DND-41 (cell line): ENCODE measurements around the gene FRS2.

ENCODE experiments used
- ATAC-seq: fragments of 200-7000 bp; cut with Tn5 transposase; 3 replicates; pipeline ENCODE4 v1.9.1; 2021; ENCODE audit warnings: low read depth; ENCODE audit not compliant: insufficient read depth
- DNase-seq: peaks from one replicate; pipeline ENCODE4 v3.0.0-alpha.2; 2020
- H2AFZ ChIP-seq: 2 replicates; pipeline ENCODE4 v1.6.0; 2012; ENCODE audit warnings: low read depth, low read length
- H3K27ac ChIP-seq: 2 replicates; pipeline ENCODE4 v1.5.1; 2012; ENCODE audit warnings: low read length, inconsistent platforms
- H3K27me3 ChIP-seq: fragments of 200-600 bp; sonication (generic); 2 replicates; pipeline ENCODE4 v1.6.0; 2012; ENCODE audit warnings: low read length, mild to moderate bottlenecking, inconsistent platforms; ENCODE audit not compliant: insufficient read depth, poor library complexity
- H3K36me3 ChIP-seq: 2 replicates; pipeline ENCODE4 v1.5.1; 2012; ENCODE audit warnings: low read length, inconsistent platforms; ENCODE audit not compliant: insufficient read depth
- H3K4me1 ChIP-seq: 2 replicates; pipeline ENCODE4 v1.5.1; 2012; ENCODE audit warnings: mild to moderate bottlenecking, low read length; ENCODE audit not compliant: insufficient read depth
- H3K4me2 ChIP-seq: 2 replicates; pipeline ENCODE4 v1.6.0; 2012; ENCODE audit warnings: mild to moderate bottlenecking, moderate library complexity, low read length, inconsistent platforms; ENCODE audit not compliant: insufficient read depth
- H3K4me3 ChIP-seq, 2 experiments: fragments of 200-600 bp in 1 of 2; shearing (Covaris generic) in 1 of 2; 2 replicates each; pipeline ENCODE4 v1.5.1; 2012 to 2016; ENCODE audit warnings: inconsistent platforms in 2 of 2, low read length in 2 of 2, mild to moderate bottlenecking in 2 of 2, low read depth in 1 of 2, moderate library complexity in 1 of 2
- H3K79me2 ChIP-seq: 2 replicates; pipeline ENCODE4 v1.6.0; 2012; ENCODE audit warnings: low read length, inconsistent platforms; ENCODE audit not compliant: insufficient read depth
- H3K9ac ChIP-seq: 2 replicates; pipeline ENCODE4 v1.6.0; 2012; ENCODE audit warnings: low read depth, mild to moderate bottlenecking, inconsistent platforms, low read length, moderate library complexity
- H3K9me3 ChIP-seq: 2 replicates; pipeline ENCODE4 v1.5.1; 2012; ENCODE audit warnings: low read length, moderate library complexity, mild to moderate bottlenecking, inconsistent platforms; ENCODE audit not compliant: insufficient read depth, severe bottlenecking
- H4K20me1 ChIP-seq: 2 replicates; pipeline ENCODE4 v1.6.0; 2012; ENCODE audit warnings: low read length; ENCODE audit not compliant: insufficient read depth
- EZH2 ChIP-seq: IDR thresholded peaks from 3 replicates; pipeline ENCODE4 v1.6.1; 2012; ENCODE audit warnings: borderline replicate concordance, low read depth, mild to moderate bottlenecking, moderate library complexity, low read length, inconsistent platforms; ENCODE audit not compliant: severe bottlenecking
- TF ChIP-seq, protein P1 (sequence below): IDR thresholded peaks from 2 replicates; pipeline ENCODE4 v1.5.1; 2012; ENCODE audit warnings: borderline replicate concordance, low read length, moderate library complexity, mild to moderate bottlenecking; ENCODE audit not compliant: poor library complexity, severe bottlenecking; ENCODE audit errors: extremely low read depth

Gene FRS2

DNA sequence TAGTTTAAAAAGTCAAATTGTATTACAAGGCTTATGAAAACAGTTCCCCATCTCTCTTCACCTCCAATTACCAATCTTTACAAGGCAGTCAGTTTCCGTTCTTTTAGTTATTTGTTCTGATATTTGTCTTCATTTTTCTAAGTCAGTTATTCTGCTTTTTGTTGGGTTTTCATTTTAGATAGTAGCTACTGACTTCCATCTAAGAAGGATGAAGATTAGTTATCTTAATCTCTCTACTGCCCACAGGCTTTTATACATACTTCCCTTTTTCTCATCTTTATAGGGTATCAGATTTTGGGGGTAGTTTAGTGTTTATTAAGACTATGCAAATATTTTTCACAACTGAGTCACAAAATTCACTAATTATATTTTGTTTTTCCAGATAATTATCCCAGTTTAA lies 38.4 kb downstream of the FRS2 start:
- H3K4me2 ChIP-seq = no peak overlapping the region

DNA sequence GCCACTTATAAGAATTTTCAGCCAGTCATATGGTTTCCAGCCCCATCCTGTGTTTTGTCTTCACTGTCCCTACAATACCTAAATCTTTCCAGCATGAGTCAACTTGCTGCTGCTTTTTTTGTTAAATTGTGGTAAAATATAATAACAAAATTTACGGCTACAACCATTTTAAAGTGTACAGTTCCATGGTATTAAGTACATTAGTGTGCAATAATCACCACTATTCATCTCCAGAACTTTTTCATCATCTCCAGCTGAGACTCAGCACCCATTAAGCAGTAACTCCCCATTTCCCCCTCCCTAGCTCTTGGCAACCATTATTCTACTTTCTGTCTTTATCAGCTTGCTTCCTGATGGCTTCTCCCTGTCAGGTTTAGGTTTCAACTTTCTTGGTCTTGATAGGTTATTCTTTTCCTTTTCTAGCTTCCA lies 39.1 kb downstream of the FRS2 start:
- no peaks in the 10 kb centered on the region for H3K27me3 ChIP-seq
- no peak overlapping the region for H2AFZ ChIP-seq
- DNase-seq (no peak), ATAC-seq (no peak)
- H3K9ac ChIP-seq = no peak overlapping the region
- TF ChIP-seq, protein P1, sequence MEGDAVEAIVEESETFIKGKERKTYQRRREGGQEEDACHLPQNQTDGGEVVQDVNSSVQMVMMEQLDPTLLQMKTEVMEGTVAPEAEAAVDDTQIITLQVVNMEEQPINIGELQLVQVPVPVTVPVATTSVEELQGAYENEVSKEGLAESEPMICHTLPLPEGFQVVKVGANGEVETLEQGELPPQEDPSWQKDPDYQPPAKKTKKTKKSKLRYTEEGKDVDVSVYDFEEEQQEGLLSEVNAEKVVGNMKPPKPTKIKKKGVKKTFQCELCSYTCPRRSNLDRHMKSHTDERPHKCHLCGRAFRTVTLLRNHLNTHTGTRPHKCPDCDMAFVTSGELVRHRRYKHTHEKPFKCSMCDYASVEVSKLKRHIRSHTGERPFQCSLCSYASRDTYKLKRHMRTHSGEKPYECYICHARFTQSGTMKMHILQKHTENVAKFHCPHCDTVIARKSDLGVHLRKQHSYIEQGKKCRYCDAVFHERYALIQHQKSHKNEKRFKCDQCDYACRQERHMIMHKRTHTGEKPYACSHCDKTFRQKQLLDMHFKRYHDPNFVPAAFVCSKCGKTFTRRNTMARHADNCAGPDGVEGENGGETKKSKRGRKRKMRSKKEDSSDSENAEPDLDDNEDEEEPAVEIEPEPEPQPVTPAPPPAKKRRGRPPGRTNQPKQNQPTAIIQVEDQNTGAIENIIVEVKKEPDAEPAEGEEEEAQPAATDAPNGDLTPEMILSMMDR = no peak
- no peak for TF ChIP-seq EZH2
- H3K9me3 ChIP-seq = no peaks in the 10 kb centered on the region
- H3K36me3 ChIP-seq = no peaks in the 10 kb centered on the region
- peaks cover 3% of the 10 kb centered on the region; the same call in 1 of the 2 replicates for H3K4me1 ChIP-seq
- H3K4me2 ChIP-seq = no peak overlapping the region
- H3K27ac ChIP-seq = no peak overlapping the region
- peaks cover 26% of the 10 kb centered on the region for H4K20me1 ChIP-seq
- H3K79me2 ChIP-seq = peaks cover 88% of the 10 kb centered on the region
- H3K4me3 ChIP-seq = no peak overlapping the region

More for the DNA sequence above, 38.4 kb downstream of the FRS2 start:
- peaks cover 23% of the 10 kb centered on the region; the same call in 1 of the 2 replicates for H4K20me1 ChIP-seq
- H3K9ac ChIP-seq = no peak overlapping the region
- ATAC-seq (no peak), DNase-seq (no peak)
- H3K27me3 ChIP-seq = no peaks in the 10 kb centered on the region
- no peaks in the 10 kb centered on the region for H3K4me1 ChIP-seq
- no peak overlapping the region for H3K27ac ChIP-seq
- H3K9me3 ChIP-seq = no peaks in the 10 kb centered on the region
- no peak overlapping the region for H2AFZ ChIP-seq
- no peaks in the 10 kb centered on the region for H3K36me3 ChIP-seq
- TF ChIP-seq, protein P1 = no peak
- no peak for TF ChIP-seq EZH2
- no peak overlapping the region for H3K4me3 ChIP-seq
- peaks cover 88% of the 10 kb centered on the region for H3K79me2 ChIP-seq

DNA sequence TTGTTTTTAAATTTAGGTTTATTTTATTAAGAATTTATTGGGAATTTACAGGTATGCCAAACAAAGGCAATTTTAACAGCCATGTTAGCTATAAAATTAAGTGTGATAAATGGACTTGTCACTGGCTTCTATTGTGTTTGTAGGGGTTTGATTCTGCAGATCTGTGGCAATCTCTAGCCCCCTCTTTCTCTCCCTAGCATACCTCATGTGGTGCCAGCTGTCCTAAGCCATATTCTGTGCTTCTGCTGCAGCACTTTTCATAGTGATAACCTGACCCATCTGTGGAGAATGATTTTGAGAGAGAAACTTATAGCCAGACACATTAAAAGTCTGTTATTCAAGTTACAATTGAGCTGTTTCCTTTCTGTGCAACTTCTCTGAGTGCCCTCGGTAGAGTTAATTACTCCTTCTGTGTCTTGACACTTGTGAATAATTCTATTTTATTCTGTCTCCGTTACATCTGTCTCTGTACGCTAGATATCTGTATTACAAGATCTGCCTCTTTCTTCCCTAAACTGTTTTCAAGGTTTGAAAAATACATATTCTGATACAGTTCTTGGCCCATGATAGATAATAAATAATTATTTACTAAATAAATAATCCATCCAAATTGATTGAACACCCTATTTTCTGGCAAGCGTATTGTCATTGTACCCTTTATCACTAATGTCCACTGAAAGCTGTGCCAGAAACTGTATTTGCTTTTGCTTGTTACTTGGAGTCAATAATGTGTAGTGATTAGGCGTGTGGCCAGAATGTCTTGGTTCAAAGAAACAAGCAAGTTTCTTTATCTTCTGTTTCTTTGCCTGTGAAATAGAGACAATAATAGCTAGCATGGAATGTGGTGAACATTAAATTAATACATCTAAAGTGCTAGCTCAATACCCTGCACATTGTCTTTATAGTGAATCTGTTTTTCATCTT lies 40.0 kb downstream of the FRS2 start:
- Histone ChIP-seq H3K79me2 (peaks cover 89% of the 10 kb centered on the region), H3K4me2 (no peak overlapping the region)

More for the DNA sequence above, 40.0 kb downstream of the FRS2 start:
- no peak for TF ChIP-seq EZH2
- TF ChIP-seq, protein P1 = no peak
- Histone ChIP-seq H3K27ac (no peak overlapping the region), H3K36me3 (no peaks in the 10 kb centered on the region), H3K27me3 (no peaks in the 10 kb centered on the region), H3K9me3 (no peaks in the 10 kb centered on the region), H2AFZ (no peak overlapping the region), H3K4me3 (no peak overlapping the region), H3K9ac (no peak overlapping the region), H3K4me1 (peaks cover 3% of the 10 kb centered on the region; the same call in 1 of the 2 replicates), H4K20me1 (peaks cover 22% of the 10 kb centered on the region)
- DNase-seq = no peak
- no peak for ATAC-seq
